CD4-positive, alpha-beta T cell (primary cell): ENCODE results near the gene SCLY. TPM values are rescaled to one million over a fixed set of nuclear protein-coding genes. Genes with fewer than 3 reads are reported as not detected.

ENCODE experiments used
- ATAC-seq: fragments of 200-7000 bp; cut with Tn5 transposase; one replicate; pipeline ENCODE4 v1.10.0; 2022; ENCODE audit warnings: mild to moderate bottlenecking; ENCODE audit not compliant: poor library complexity
- CTCF ChIA-PET: fragments of 350-600 bp; sonication (Branson Sonifier 250); formaldehyde crosslinking; loops from one replicate; lab custom pipeline; 2021; ENCODE audit warnings: antibody characterized with exemption, inconsistent platforms; lab: Charles Lee
- POLR2A ChIA-PET: fragments of 350-600 bp; sonication (Branson Sonifier 250); formaldehyde crosslinking; loops from one replicate; lab custom pipeline; 2021; ENCODE audit warnings: antibody characterized with exemption, inconsistent platforms; lab: Charles Lee
- DNase-seq, 14 experiments: peaks; one replicate each; pipeline ENCODE4 v3.0.0-alpha.2; 2013 to 2020; ENCODE audit warnings: mixed read lengths in 2 of 14
- H3K27ac ChIP-seq, 2 donors: one replicate each; pipeline versions ENCODE4 v1.5.1 to v1.7.0; 2013; ENCODE audit warnings: low read length in 2 of 2, low read depth in 1 of 2, mild to moderate bottlenecking in 1 of 2
- H3K27me3 ChIP-seq, 2 experiments: 1 replicate in 1 of 2; 2 replicates in 1 of 2; pipeline versions ENCODE4 v1.6.1 to v1.7.0; 2013; ENCODE audit warnings: low read length in 2 of 2, control low read depth in 1 of 2, mild to moderate bottlenecking in 1 of 2, moderate library complexity in 1 of 2; ENCODE audit not compliant: insufficient read depth in 2 of 2, control insufficient read depth in 1 of 2
- H3K36me3 ChIP-seq: one replicate; pipeline ENCODE4 v1.6.1; 2013; ENCODE audit warnings: low read length, control low read depth; ENCODE audit not compliant: insufficient read depth
- H3K4me1 ChIP-seq: one replicate; pipeline ENCODE4 v1.6.1; 2013; ENCODE audit warnings: low read length, control low read depth; ENCODE audit not compliant: insufficient read depth
- H3K4me3 ChIP-seq: one replicate; pipeline ENCODE4 v1.5.1; 2013; ENCODE audit warnings: mild to moderate bottlenecking, low read length, moderate library complexity
- H3K9me3 ChIP-seq, 2 experiments: 1 replicate in 1 of 2; 2 replicates in 1 of 2; pipeline versions ENCODE4 v1.6.1 to v1.7.0; 2013; ENCODE audit warnings: low read length in 2 of 2, mild to moderate bottlenecking in 2 of 2, control low read depth in 1 of 2, moderate library complexity in 1 of 2; ENCODE audit not compliant: control insufficient read depth in 1 of 2, insufficient read depth in 1 of 2
- H3K27ac Mint-ChIP-seq: one replicate; pipeline ENCODE4 v1.8.0; 2020; ENCODE audit warnings: mixed read lengths
- H3K27me3 Mint-ChIP-seq: one replicate; pipeline ENCODE4 v1.8.0; 2021; ENCODE audit warnings: mixed read lengths
- H3K36me3 Mint-ChIP-seq: one replicate; pipeline ENCODE4 v1.8.0; 2021; ENCODE audit warnings: low read depth, mixed read lengths
- H3K4me1 Mint-ChIP-seq: one replicate; pipeline ENCODE4 v1.8.0; 2021; ENCODE audit warnings: low read depth, mixed read lengths
- H3K4me3 Mint-ChIP-seq: one replicate; pipeline ENCODE4 v1.8.0; 2020; ENCODE audit warnings: mild to moderate bottlenecking, mixed read lengths
- H3K9me3 Mint-ChIP-seq: one replicate; pipeline ENCODE4 v1.8.0; 2020; ENCODE audit warnings: mixed read lengths
- intact Hi-C, 2 experiments: fragments of 100-400 bp; cut with DNase I in 1 of 2; cut with micrococcal nuclease in 1 of 2; formaldehyde crosslinking; loops; one replicate each; pipeline versions ENCODE4 v1.15.1 to v1.9.0; 2023 to 2025; cut with DNase I, micrococcal nuclease
- total RNA-seq, 174 experiments: library from RNA in 2 of 174; stranded (reverse) in 2 of 174; gene quantifications; one replicate each; pipeline ENCODE4 v1.2.3 and lab custom pipeline; 2021 to 2026
- TF ChIP-seq, protein P1 (sequence below): fragments of 200-600 bp; IDR thresholded peaks from one replicate; pipeline ENCODE4 v1.8.0; 2022; ENCODE audit warnings: antibody characterized with exemption, mild to moderate bottlenecking

SCLY gene
- total RNA-seq, 2 experiments from 2014 or later: 8.9 to 9.6 TPM

DNA sequence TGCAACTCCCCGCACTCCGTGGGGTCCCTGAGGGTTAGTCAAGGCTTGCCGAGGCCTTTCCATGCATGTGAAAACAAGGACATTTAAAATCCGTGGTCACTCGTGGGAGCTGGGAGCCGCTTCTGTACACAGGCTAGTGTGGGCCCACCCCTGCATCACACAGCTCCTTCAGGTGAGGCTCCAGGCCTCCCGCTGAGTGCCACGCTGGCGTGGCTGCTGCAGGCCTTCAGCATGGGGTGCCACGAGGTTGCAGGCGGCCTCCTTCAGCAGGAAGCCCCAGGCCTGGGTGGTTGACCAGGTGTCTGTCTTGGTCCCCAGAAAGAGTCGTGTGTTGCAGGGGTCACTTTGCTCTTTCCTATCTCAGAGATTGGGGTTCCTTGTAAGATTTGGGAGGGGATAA is 84.2 kb downstream of the SCLY start:
- H3K27me3 ChIP-seq: no peaks in the 10 kb centered on the region
- H3K27ac ChIP-seq: no peak overlapping the region
- TF ChIP-seq, protein P1, sequence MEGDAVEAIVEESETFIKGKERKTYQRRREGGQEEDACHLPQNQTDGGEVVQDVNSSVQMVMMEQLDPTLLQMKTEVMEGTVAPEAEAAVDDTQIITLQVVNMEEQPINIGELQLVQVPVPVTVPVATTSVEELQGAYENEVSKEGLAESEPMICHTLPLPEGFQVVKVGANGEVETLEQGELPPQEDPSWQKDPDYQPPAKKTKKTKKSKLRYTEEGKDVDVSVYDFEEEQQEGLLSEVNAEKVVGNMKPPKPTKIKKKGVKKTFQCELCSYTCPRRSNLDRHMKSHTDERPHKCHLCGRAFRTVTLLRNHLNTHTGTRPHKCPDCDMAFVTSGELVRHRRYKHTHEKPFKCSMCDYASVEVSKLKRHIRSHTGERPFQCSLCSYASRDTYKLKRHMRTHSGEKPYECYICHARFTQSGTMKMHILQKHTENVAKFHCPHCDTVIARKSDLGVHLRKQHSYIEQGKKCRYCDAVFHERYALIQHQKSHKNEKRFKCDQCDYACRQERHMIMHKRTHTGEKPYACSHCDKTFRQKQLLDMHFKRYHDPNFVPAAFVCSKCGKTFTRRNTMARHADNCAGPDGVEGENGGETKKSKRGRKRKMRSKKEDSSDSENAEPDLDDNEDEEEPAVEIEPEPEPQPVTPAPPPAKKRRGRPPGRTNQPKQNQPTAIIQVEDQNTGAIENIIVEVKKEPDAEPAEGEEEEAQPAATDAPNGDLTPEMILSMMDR: no peak
- no peaks in the 10 kb centered on the region for H3K36me3 ChIP-seq
- Mint-ChIP-seq H3K9me3 (no peaks in the 10 kb centered on the region), H3K4me1 (peaks cover 7% of the 10 kb centered on the region), H3K27me3 (no peaks in the 10 kb centered on the region), H3K27ac (no peak overlapping the region), H3K36me3 (no peaks in the 10 kb centered on the region), H3K4me3 (no peak overlapping the region)
- H3K9me3 ChIP-seq: no peaks in the 10 kb centered on the region
- ChIA-PET POLR2A (no interaction called here), CTCF (no interaction called here)
- H3K4me3 ChIP-seq: no peak overlapping the region
- ATAC-seq: no peak
- intact Hi-C loops: no loop called here
- H3K4me1 ChIP-seq: peaks cover 11% of the 10 kb centered on the region
- DNase-seq: no peak

GRCh38 chr2:238145851-238146250 is 85.0 kb downstream of the SCLY start:
- Histone ChIP-seq H3K27me3 (no peaks in the 10 kb centered on the region), H3K9me3 (no peaks in the 10 kb centered on the region), H3K4me3 (no peak overlapping the region), H3K36me3 (no peaks in the 10 kb centered on the region), H3K27ac (no peak overlapping the region), H3K4me1 (peaks cover 11% of the 10 kb centered on the region)
- POLR2A ChIA-PET: no interaction called here
- H3K36me3 Mint-ChIP-seq: no peaks in the 10 kb centered on the region
- TF ChIP-seq, protein P1: no peak
- ATAC-seq (no peak), DNase-seq (no peak)
- CTCF ChIA-PET: no interaction called here
- H3K4me1 Mint-ChIP-seq: peaks cover 7% of the 10 kb centered on the region
- no peak overlapping the region for H3K27ac Mint-ChIP-seq
- H3K9me3 Mint-ChIP-seq: no peaks in the 10 kb centered on the region
- intact Hi-C loops: no loop called here
- H3K4me3 Mint-ChIP-seq: no peak overlapping the region
- H3K27me3 Mint-ChIP-seq: no peaks in the 10 kb centered on the region

DNA sequence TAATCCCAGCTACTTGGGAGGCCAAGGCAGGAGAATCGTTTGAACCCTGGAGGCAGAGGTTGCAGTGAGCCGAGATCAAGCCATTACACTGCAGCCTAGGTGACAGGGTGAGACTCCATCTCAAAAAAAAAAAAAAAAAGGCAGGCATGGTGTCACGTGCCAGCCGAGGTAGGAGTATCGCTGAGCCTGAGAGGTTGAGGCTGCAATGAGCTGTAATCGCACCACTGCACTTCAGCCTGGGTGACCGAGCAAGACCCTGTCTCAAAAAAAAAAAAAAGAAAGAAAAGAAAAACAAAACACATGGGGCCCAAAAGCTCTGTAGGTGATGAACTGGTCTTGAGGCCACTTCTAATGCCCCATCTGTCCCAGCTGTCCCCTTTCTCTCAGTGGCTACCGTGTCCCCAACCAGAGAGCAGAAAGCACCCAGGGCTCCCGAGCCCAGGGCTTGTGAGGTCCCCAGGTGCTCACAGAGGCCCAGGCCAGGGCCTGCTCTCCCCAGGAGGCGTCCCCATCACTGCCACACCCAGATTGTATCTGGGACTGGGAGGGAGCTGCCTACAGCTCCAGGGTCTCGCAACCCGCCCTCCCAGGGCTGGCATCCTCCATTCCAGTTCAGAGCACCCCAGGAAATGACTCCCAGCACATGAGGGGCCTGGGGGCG is 86.2 kb downstream of the SCLY start:
- no peaks in the 10 kb centered on the region for H3K36me3 Mint-ChIP-seq
- CTCF ChIA-PET: no interaction called here
- no peaks in the 10 kb centered on the region for H3K9me3 Mint-ChIP-seq
- intact Hi-C loops: no loop called here
- Histone ChIP-seq H3K4me1 (peaks cover 3% of the 10 kb centered on the region), H3K36me3 (no peaks in the 10 kb centered on the region), H3K9me3 (no peaks in the 10 kb centered on the region), H3K27ac (no peak overlapping the region), H3K4me3 (no peak overlapping the region), H3K27me3 (no peaks in the 10 kb centered on the region)
- TF ChIP-seq, protein P1: no peak
- ATAC-seq (no peak), DNase-seq (no peak)
- H3K4me3 Mint-ChIP-seq: no peak overlapping the region
- H3K4me1 Mint-ChIP-seq: peaks cover 2% of the 10 kb centered on the region
- H3K27me3 Mint-ChIP-seq: no peaks in the 10 kb centered on the region
- POLR2A ChIA-PET: no interaction called here
- H3K27ac Mint-ChIP-seq: no peak overlapping the region
